HCT116 (cell line): ENCODE data around the gene ETS1.

Source experiments
- CEBPB ChIP-seq: IDR thresholded peaks from 2 replicates; pipeline ENCODE4 v1.6.1; 2012; ENCODE audit warnings: low read depth
- EGR1 ChIP-seq: IDR thresholded peaks from 2 replicates; pipeline ENCODE4 v1.6.1; 2012; ENCODE audit warnings: low read depth
- EZH2 ChIP-seq: fragments of 200-600 bp; sonication (generic); IDR thresholded peaks from 2 replicates; pipeline ENCODE4 v1.6.1; 2017; ENCODE audit warnings: antibody characterized with exemption, mixed run types
- EZH2phosphoT487 ChIP-seq: fragments of 200-600 bp; IDR thresholded peaks from 2 replicates; pipeline ENCODE4 v1.6.1; 2018; ENCODE audit warnings: antibody characterized with exemption, borderline replicate concordance
- MAX ChIP-seq: IDR thresholded peaks from 2 replicates; pipeline ENCODE4 v1.6.1; 2012
- POLR2A ChIP-seq: IDR thresholded peaks from 2 replicates; pipeline ENCODE4 v1.7.0; 2011; ENCODE audit warnings: borderline replicate concordance; ENCODE audit not compliant: insufficient read depth, insufficient read length; ENCODE audit errors: extremely low read depth
- TCF7L2 ChIP-seq: IDR thresholded peaks from 2 replicates; pipeline ENCODE4 v1.7.0; 2011; ENCODE audit warnings: borderline replicate concordance, inconsistent platforms; ENCODE audit not compliant: insufficient read depth, insufficient read length; ENCODE audit errors: extremely low read depth
- YY1 ChIP-seq: IDR thresholded peaks from 2 replicates; pipeline ENCODE4 v1.6.1; 2011; ENCODE audit warnings: low read length, low read depth, moderate library complexity, mild to moderate bottlenecking; ENCODE audit not compliant: insufficient replicate concordance; ENCODE audit errors: extremely low read depth
- ZFX ChIP-seq: fragments of 450-650 bp; IDR thresholded peaks from 2 replicates; pipeline ENCODE4 v1.6.1; 2017
- TF ChIP-seq, protein P1 (sequence below), 3 experiments: fragments of 200-600 bp in 1 of 3; sonication (generic) in 1 of 3; IDR thresholded peaks in 2 of 3; conservative IDR thresholded peaks in 1 of 3; 2 replicates each; pipeline ENCODE4 v1.5.1; 2012 to 2017; ENCODE audit warnings: low read depth in 2 of 3, low read length in 2 of 3, antibody characterized with exemption in 1 of 3, borderline replicate concordance in 1 of 3, control low read depth in 1 of 3, mild to moderate bottlenecking in 1 of 3, mixed read lengths in 1 of 3, mixed run types in 1 of 3, moderate library complexity in 1 of 3; ENCODE audit not compliant: insufficient read depth in 1 of 3

DNA sequence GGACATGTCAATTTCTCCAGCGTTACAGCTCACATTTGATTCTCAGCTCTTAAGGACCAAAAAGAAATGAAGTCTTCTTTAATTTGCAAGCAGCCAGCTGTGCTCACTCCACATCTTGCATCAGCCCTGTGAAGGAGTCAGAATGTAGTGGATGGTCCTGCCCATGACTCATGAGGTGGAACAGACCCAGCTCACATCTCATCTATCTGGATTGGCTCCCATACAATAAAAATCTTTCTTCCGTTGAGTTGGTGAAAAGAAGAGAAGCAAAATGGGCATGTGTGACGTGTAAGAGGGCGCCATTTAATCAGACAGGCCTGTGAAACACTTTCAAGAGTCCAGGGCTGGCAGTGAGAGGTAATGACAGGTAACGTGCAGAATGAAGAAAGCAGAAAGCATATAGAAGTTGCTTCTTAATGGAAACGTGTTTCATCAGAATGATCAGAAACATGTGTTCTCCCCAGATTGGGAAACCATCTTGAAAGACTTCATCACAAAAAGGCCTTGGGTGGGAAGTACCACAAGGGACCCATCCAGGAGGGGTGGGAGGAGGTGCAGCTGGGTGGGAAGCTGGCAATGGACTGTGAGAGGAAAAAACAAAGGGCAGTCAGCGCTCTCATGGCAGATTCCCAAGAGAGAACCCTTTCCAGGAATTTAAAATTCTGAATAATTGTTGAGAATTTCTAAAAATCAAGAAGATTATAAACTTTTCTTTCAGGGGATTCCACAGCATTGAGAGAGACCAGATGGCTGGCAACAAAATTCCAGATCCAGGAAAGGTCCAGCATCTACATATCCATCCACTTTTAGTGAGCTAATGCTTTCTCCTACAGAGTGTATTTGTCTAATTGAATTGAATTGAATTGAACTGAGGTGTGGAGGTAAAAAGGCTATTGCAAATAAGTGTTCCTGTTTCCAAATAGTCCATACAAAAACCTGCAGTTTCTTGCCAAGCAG, 57.0 kb downstream of the ETS1 start:
- TF ChIP-seq EZH2phosphoT487 (no peak), ZFX (no peak), EZH2 (no peak), CEBPB (no peak), TCF7L2 (no peak), POLR2A (no peak), YY1 (no peak), EGR1 (no peak), MAX (no peak)
- TF ChIP-seq, protein P1, sequence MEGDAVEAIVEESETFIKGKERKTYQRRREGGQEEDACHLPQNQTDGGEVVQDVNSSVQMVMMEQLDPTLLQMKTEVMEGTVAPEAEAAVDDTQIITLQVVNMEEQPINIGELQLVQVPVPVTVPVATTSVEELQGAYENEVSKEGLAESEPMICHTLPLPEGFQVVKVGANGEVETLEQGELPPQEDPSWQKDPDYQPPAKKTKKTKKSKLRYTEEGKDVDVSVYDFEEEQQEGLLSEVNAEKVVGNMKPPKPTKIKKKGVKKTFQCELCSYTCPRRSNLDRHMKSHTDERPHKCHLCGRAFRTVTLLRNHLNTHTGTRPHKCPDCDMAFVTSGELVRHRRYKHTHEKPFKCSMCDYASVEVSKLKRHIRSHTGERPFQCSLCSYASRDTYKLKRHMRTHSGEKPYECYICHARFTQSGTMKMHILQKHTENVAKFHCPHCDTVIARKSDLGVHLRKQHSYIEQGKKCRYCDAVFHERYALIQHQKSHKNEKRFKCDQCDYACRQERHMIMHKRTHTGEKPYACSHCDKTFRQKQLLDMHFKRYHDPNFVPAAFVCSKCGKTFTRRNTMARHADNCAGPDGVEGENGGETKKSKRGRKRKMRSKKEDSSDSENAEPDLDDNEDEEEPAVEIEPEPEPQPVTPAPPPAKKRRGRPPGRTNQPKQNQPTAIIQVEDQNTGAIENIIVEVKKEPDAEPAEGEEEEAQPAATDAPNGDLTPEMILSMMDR (IDR thresholded peaks at IDR 0.05 in 2 of 3, conservative IDR thresholded peaks at IDR 0.05 in 1 of 3; ENCODE audit: borderline replicate concordance in 1 of 3, insufficient read depth in 1 of 3, low read depth in 2 of 3, low read length in 2 of 3), result no peak
